Measurements from ENCODE around the gene DNAH5.

DNAH5 gene

GRCh38 chr5:13739479-13739878 lies 205.0 kb downstream of the DNAH5 start:
- no peak overlapping the region for H4K91ac ChIP-seq (ENCODE audit: low read depth, low read length, poor library complexity)
- no CpG with 5 or more reads among the region's 5 CpGs for WGBS, 2 donors (ENCODE audit: extremely low coverage in 2 of 2, insufficient read length in 2 of 2, insufficient replicate concordance in 1 of 2)

GRCh38 chr5:13735691-13736090 lies 208.8 kb downstream of the DNAH5 start:
- no CpG with 5 or more reads among the region's 11 CpGs for WGBS, 2 donors (ENCODE audit: extremely low coverage in 2 of 2, insufficient read length in 2 of 2, insufficient replicate concordance in 1 of 2)
- DNase-seq (ENCODE audit: low spot score): no peak
- Histone ChIP-seq H3K4ac (ENCODE audit: low read length) (no peak overlapping the region), H2AFZ (ENCODE audit: low read length) (no peak overlapping the region), H3K9ac (ENCODE audit: low read depth, low read length, poor library complexity) (no peak overlapping the region), H3K9me3 (replicated peaks in 1 of 2; ENCODE audit: control insufficient read depth in 2 of 2, insufficient read depth in 1 of 2, low read depth in 1 of 2, low read length in 2 of 2) (no peaks in the 10 kb centered on the region), H2BK120ac (ENCODE audit: low read depth, low read length) (no peak overlapping the region), H4K91ac (ENCODE audit: low read depth, low read length, poor library complexity) (no peak overlapping the region), H3K36me3 (replicated peaks in 1 of 2; ENCODE audit: control insufficient read depth in 2 of 2, insufficient read depth in 2 of 2, low read length in 2 of 2) (no peaks in the 10 kb centered on the region), H3K14ac (ENCODE audit: low read length) (no peak overlapping the region), H3K27ac (replicated peaks; ENCODE audit: low read length) (no peak overlapping the region), H2AK5ac (ENCODE audit: low read depth, low read length) (no peak overlapping the region), H2BK5ac (ENCODE audit: low read length) (no peak overlapping the region), H4K8ac (ENCODE audit: low read depth, low read length) (no peak overlapping the region), H2BK15ac (ENCODE audit: low read length) (no peak overlapping the region), H3K4me2 (ENCODE audit: insufficient read depth, low read length, poor library complexity, severe bottlenecking) (no peak overlapping the region), H3K18ac (ENCODE audit: low read length) (no peak overlapping the region), H3K23ac (ENCODE audit: low read depth, low read length, poor library complexity) (no peak overlapping the region), H3K4me1 (ENCODE audit: control insufficient read depth in 2 of 2, insufficient read depth in 1 of 2, low read depth in 1 of 2, low read length in 2 of 2) (no peaks in the 10 kb centered on the region), H3K79me1 (ENCODE audit: low read depth, low read length) (no peaks in the 10 kb centered on the region), H2BK12ac (ENCODE audit: low read length) (no peak overlapping the region), H3K27me3 (ENCODE audit: control insufficient read depth in 3 of 3, insufficient read depth in 3 of 3, low read depth in 1 of 3, low read length in 3 of 3) (no peaks in the 10 kb centered on the region), H3K4me3 (ENCODE audit: low read length in 2 of 2) (no peak overlapping the region)

More at GRCh38 chr5:13739479-13739878, 205.0 kb downstream of the DNAH5 start:
- no peak overlapping the region for H2BK12ac ChIP-seq (ENCODE audit: low read length)
- H2BK120ac ChIP-seq (ENCODE audit: low read depth, low read length): no peak overlapping the region
- no peaks in the 10 kb centered on the region for H3K79me1 ChIP-seq (ENCODE audit: low read depth, low read length)
- H3K27me3 ChIP-seq (ENCODE audit: control insufficient read depth in 3 of 3, insufficient read depth in 3 of 3, low read depth in 1 of 3, low read length in 3 of 3): no peaks in the 10 kb centered on the region
- H3K4me1 ChIP-seq (ENCODE audit: control insufficient read depth in 2 of 2, insufficient read depth in 1 of 2, low read depth in 1 of 2, low read length in 2 of 2): no peaks in the 10 kb centered on the region
- no peak overlapping the region for H3K9ac ChIP-seq (ENCODE audit: low read depth, low read length, poor library complexity)
- no peaks in the 10 kb centered on the region for H3K36me3 ChIP-seq (replicated peaks in 1 of 2; ENCODE audit: control insufficient read depth in 2 of 2, insufficient read depth in 2 of 2, low read length in 2 of 2)
- no peak overlapping the region for H2BK5ac ChIP-seq (ENCODE audit: low read length)
- no peak overlapping the region for H3K23ac ChIP-seq (ENCODE audit: low read depth, low read length, poor library complexity)
- H4K8ac ChIP-seq (ENCODE audit: low read depth, low read length): no peak overlapping the region
- H2BK15ac ChIP-seq (ENCODE audit: low read length): no peak overlapping the region
- H3K4me2 ChIP-seq (ENCODE audit: insufficient read depth, low read length, poor library complexity, severe bottlenecking): no peak overlapping the region
- no peak overlapping the region for H3K27ac ChIP-seq (replicated peaks; ENCODE audit: low read length)
- DNase-seq (ENCODE audit: low spot score): no peak
- H2AFZ ChIP-seq (ENCODE audit: low read length): no peak overlapping the region
- no peak overlapping the region for H3K4ac ChIP-seq (ENCODE audit: low read length)
- no peaks in the 10 kb centered on the region for H3K9me3 ChIP-seq (replicated peaks in 1 of 2; ENCODE audit: control insufficient read depth in 2 of 2, insufficient read depth in 1 of 2, low read depth in 1 of 2, low read length in 2 of 2)
- H3K14ac ChIP-seq (ENCODE audit: low read length): no peak overlapping the region
- H2AK5ac ChIP-seq (ENCODE audit: low read depth, low read length): no peak overlapping the region
- no peak overlapping the region for H3K4me3 ChIP-seq (ENCODE audit: low read length in 2 of 2)
- H3K18ac ChIP-seq (ENCODE audit: low read length): no peak overlapping the region

- Histone ChIP-seq H3K4me2 (ENCODE audit: insufficient read depth, low read length, poor library complexity, severe bottlenecking) (no peak overlapping the region), H3K9ac (ENCODE audit: low read depth, low read length, poor library complexity) (no peak overlapping the region), H2BK12ac (ENCODE audit: low read length) (no peak overlapping the region), H4K8ac (ENCODE audit: low read depth, low read length) (no peak overlapping the region), H3K27me3 (ENCODE audit: control insufficient read depth in 3 of 3, insufficient read depth in 3 of 3, low read depth in 1 of 3, low read length in 3 of 3) (no peaks in the 10 kb centered on the region), H3K14ac (ENCODE audit: low read length) (no peak overlapping the region), H3K4ac (ENCODE audit: low read length) (no peak overlapping the region), H2BK5ac (ENCODE audit: low read length) (no peak overlapping the region), H4K91ac (ENCODE audit: low read depth, low read length, poor library complexity) (no peak overlapping the region), H3K23ac (ENCODE audit: low read depth, low read length, poor library complexity) (no peak overlapping the region), H3K18ac (ENCODE audit: low read length) (no peak overlapping the region), H3K9me3 (replicated peaks in 1 of 2; ENCODE audit: control insufficient read depth in 2 of 2, insufficient read depth in 1 of 2, low read depth in 1 of 2, low read length in 2 of 2) (no peaks in the 10 kb centered on the region), H2AFZ (ENCODE audit: low read length) (no peak overlapping the region), H2BK120ac (ENCODE audit: low read depth, low read length) (no peak overlapping the region), H3K27ac (replicated peaks; ENCODE audit: low read length) (no peak overlapping the region), H3K4me3 (ENCODE audit: low read length in 2 of 2) (no peak overlapping the region), H2BK15ac (ENCODE audit: low read length) (no peak overlapping the region), H3K79me1 (ENCODE audit: low read depth, low read length) (no peaks in the 10 kb centered on the region), H3K4me1 (ENCODE audit: control insufficient read depth in 2 of 2, insufficient read depth in 1 of 2, low read depth in 1 of 2, low read length in 2 of 2) (no peaks in the 10 kb centered on the region), H2AK5ac (ENCODE audit: low read depth, low read length) (no peak overlapping the region), H3K36me3 (replicated peaks in 1 of 2; ENCODE audit: control insufficient read depth in 2 of 2, insufficient read depth in 2 of 2, low read length in 2 of 2) (no peaks in the 10 kb centered on the region)
- DNase-seq (ENCODE audit: low spot score): no peak
- WGBS, 2 donors (ENCODE audit: extremely low coverage in 2 of 2, insufficient read length in 2 of 2, insufficient replicate concordance in 1 of 2): no CpG with 5 or more reads among the region's 6 CpGs
Observed at GRCh38 chr5:13731121-13731628, 213.3 kb downstream of the DNAH5 start.

DNA sequence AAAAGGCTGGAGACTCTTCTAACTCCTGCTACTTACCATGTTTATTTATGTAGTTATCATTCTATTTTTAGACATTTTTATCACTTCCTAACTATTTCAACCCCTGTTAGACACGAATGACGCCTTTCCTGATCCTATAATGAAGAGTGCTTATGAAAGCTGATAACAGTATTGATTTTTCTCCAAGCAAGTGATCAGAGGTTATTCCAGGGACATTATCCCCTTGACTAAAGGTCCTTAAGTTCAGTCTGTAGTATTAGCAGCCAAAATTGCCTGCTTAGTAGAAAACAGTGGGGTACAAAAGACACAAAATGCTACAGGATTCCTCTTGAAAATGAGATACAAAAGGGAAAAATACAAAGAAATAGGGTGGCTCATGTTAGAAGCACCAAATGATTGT lies 235.6 kb downstream of the DNAH5 start:
- Histone ChIP-seq H3K9ac (ENCODE audit: low read depth, low read length, poor library complexity) (no peak overlapping the region), H3K4me3 (ENCODE audit: low read length in 2 of 2) (no peak overlapping the region), H3K4ac (ENCODE audit: low read length) (no peak overlapping the region), H3K18ac (ENCODE audit: low read length) (no peak overlapping the region), H3K4me1 (ENCODE audit: control insufficient read depth in 2 of 2, insufficient read depth in 1 of 2, low read depth in 1 of 2, low read length in 2 of 2) (peaks cover 0 to 1% of the 10 kb centered on the region in 2 donors), H3K27ac (replicated peaks; ENCODE audit: low read length) (no peak overlapping the region), H3K4me2 (ENCODE audit: insufficient read depth, low read length, poor library complexity, severe bottlenecking) (no peak overlapping the region), H2BK12ac (ENCODE audit: low read length) (no peak overlapping the region), H4K8ac (ENCODE audit: low read depth, low read length) (no peak overlapping the region), H3K23ac (ENCODE audit: low read depth, low read length, poor library complexity) (no peak overlapping the region), H3K14ac (ENCODE audit: low read length) (no peak overlapping the region), H2AK5ac (ENCODE audit: low read depth, low read length) (no peak overlapping the region), H3K27me3 (ENCODE audit: control insufficient read depth in 3 of 3, insufficient read depth in 3 of 3, low read depth in 1 of 3, low read length in 3 of 3) (no peaks in the 10 kb centered on the region), H2AFZ (ENCODE audit: low read length) (no peak overlapping the region), H2BK15ac (ENCODE audit: low read length) (no peak overlapping the region), H2BK5ac (ENCODE audit: low read length) (no peak overlapping the region), H3K36me3 (replicated peaks in 1 of 2; ENCODE audit: control insufficient read depth in 2 of 2, insufficient read depth in 2 of 2, low read length in 2 of 2) (no peaks in the 10 kb centered on the region), H4K91ac (ENCODE audit: low read depth, low read length, poor library complexity) (no peak overlapping the region), H3K79me1 (ENCODE audit: low read depth, low read length) (no peaks in the 10 kb centered on the region), H2BK120ac (ENCODE audit: low read depth, low read length) (no peak overlapping the region), H3K9me3 (replicated peaks in 1 of 2; ENCODE audit: control insufficient read depth in 2 of 2, insufficient read depth in 1 of 2, low read depth in 1 of 2, low read length in 2 of 2) (no peaks in the 10 kb centered on the region)
- WGBS, 2 donors (ENCODE audit: extremely low coverage in 2 of 2, insufficient read length in 2 of 2, insufficient replicate concordance in 1 of 2): no CpG with 5 or more reads among the region's 2 CpGs
- DNase-seq (ENCODE audit: low spot score): no peak

Measured in neuronal stem cell (in vitro differentiated cells).